NCI-H748 treated with DMSO at 0.1 percent for 48 hours (cell line): ENCODE data around the gene ZNF486.
"Not testable (repeated sequence)": the region's sequence is repeated elsewhere in the genome, so short reads cannot be mapped to it uniquely, and the experiment has no call there.

Source experiments
- DNase-seq: peaks from one replicate; lab custom pipeline; 2025; lab: John Stamatoyannopoulos, UW

ZNF486 gene

GRCh38 chr19:20235156-20235555 is 68.1 kb downstream of the ZNF486 start:
- DNase-seq = no peak

DNA sequence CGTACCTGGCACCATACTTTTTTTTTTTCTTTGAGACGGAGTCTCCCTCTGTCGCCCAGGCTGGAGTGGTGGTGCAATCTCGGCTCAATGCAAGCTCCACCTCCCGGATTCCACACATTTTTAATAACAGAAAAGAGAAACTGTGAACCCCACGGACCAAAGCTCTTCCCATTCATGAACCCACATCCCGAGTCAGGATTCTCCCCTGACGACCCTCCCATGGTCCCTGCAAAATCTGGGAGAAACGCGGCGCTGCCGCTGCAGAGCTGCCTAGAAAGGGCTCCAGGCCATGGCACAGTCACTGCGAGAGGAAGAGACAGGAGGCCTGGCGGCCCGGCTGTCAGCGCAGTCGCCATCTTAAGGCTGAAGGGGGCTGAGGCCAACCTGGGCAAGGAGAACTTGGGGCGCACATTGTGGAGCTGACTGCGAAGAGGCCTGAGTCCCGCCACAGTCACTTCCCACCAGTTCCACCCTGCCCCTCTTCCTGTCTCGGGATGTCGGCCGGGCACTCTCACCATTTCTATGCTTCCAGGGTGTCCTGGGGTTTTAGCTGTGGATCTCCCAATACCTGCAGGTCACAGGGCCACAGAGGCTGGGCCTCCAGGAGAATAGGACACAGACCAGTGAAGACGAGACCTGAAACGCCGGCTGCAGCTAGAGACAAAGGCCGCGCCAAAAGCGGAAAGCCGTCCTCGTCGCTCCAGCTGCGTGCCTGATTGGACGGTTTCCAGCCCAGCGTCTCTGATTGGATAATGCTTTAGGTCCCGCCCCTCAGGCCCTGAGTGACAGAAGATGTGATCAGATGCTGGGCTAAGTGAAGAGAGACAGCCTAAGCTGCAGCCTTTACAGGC is 71.0 kb downstream of the ZNF486 start:
- DNase-seq = peak; percentile 63

DNA sequence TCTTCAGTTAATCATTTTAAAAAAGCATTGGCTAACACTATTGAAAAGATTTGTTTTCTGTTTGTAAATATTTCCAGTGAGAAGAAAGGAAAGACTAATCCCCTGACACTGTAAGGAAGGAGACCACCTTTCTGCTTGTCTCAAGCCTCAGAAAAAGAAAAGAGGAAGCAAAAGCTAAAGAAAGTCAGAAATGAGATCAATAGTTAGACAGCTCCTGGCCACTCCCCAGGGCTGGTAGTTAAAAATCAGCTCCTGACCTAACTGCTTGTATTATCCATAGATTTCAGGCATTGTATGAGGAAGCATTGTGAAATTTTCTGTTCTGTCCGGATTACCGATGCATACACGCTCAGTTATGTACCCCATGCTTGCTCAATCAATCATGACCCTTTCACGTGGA is 76.6 kb downstream of the ZNF486 start:
- no peak for DNase-seq

GRCh38 chr19:20244356-20244755 is 77.3 kb downstream of the ZNF486 start:
- DNase-seq = no peak

DNA sequence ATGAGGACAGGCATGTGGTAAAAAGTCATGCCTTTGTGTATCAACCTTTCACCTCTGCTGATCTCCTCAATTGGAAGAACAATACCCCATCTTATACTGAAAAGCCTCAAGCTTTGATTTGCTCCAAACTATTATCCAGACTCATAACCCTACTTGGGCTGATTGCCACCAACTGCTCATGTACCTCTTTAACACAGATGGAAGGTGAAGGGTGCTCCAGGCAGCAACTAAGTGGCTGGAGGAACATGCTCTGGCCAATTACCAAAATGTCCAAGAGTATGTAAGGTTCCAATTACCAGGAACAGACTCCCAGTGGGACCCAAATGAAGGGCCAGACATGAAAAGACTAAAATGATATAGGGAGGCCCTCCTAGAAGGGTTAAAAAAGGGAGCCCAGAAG is 78.3 kb downstream of the ZNF486 start:
- DNase-seq = no peak

- peak; percentile 10 for DNase-seq
Observed at GRCh38 chr19:20247016-20247683, 80.1 kb downstream of the ZNF486 start.

DNA sequence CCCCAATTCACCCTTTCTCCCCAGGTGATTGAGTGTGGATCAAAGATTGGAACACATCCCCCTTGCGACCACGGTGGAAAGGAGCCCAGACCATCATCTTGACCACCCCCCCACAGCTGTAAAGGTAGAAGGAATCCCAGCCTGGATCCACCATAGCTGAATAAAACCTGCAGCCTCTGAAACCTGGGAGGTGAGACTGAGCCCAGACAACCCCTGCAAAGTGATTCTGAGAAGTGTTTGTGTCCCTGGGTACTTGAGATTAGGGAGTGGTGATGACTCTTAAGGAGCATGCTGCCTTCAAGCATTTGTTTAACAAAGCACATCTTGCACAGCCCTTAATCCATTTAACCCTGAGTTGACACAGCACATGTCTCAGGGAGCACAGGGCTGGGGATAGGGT is 81.2 kb downstream of the ZNF486 start:
- DNase-seq = not testable (repeated sequence)
